ENCODE results near the gene CR1.
"Not testable (repeated sequence)": the region's sequence is repeated elsewhere in the genome, so short reads cannot be mapped to it uniquely, and the experiment has no call there.

DNA sequence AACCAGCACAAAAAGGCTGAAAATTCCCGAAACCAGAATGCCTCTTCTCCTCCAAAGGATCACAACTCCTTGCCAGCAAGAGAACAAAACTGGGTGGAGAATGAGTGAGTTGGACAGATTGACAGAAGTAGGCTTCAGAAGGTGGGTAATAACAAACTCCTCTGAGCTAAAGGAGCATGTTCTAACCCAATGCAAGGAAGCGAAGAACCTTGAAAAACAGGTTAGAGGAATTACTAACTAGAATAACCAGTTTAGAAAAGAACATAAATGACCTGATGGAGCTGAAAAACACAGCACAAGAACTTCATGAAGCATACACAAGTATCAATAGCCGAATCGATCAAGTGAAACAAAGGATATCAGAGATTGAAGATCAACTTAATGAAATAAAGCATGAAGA lies 93.5 kb downstream of the CR1 start:
- TF ChIP-seq, protein P1, sequence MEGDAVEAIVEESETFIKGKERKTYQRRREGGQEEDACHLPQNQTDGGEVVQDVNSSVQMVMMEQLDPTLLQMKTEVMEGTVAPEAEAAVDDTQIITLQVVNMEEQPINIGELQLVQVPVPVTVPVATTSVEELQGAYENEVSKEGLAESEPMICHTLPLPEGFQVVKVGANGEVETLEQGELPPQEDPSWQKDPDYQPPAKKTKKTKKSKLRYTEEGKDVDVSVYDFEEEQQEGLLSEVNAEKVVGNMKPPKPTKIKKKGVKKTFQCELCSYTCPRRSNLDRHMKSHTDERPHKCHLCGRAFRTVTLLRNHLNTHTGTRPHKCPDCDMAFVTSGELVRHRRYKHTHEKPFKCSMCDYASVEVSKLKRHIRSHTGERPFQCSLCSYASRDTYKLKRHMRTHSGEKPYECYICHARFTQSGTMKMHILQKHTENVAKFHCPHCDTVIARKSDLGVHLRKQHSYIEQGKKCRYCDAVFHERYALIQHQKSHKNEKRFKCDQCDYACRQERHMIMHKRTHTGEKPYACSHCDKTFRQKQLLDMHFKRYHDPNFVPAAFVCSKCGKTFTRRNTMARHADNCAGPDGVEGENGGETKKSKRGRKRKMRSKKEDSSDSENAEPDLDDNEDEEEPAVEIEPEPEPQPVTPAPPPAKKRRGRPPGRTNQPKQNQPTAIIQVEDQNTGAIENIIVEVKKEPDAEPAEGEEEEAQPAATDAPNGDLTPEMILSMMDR (conservative IDR thresholded peaks at IDR 0.05): not testable (repeated sequence)
- not testable (repeated sequence) for TF ChIP-seq ZFX (IDR thresholded peaks at IDR 0.05)

Data from C4-2B (cell line).